GM12878 (cell line): Measurements from ENCODE around the gene C1orf52. TPM values are rescaled to one million over a fixed set of nuclear protein-coding genes. Genes with fewer than 3 reads are reported as not detected.
A peak's percentile ranks its signal among the peaks of the same experiment; 100 is the strongest.

Experiments
- ATAC-seq: fragments of 200-7000 bp; cut with Tn5 transposase; 3 replicates; pipeline ENCODE4 v1.9.1; 2020; ENCODE audit warnings: mild to moderate bottlenecking, moderate library complexity
- BruUV-seq: library from RNA; stranded (reverse); fragments of 400-500 nt; replicated peaks from 2 replicates; lab custom pipeline; 2021; lab: Mats Ljungman, UMichigan
- CTCF ChIA-PET: fragments of 300-600 bp; sonication (Branson Sonifier 250); formaldehyde crosslinking; extraction: SDS; loops from one replicate; lab custom pipeline; 2021; ENCODE audit warnings: inconsistent platforms; lab: Yijun Ruan, JAX
- POLR2A ChIA-PET: fragments of 350-600 bp; formaldehyde crosslinking; extraction: SDS; loops from one replicate; lab custom pipeline; 2021; ENCODE audit warnings: inconsistent platforms; lab: Charles Lee
- RAD21 ChIA-PET: fragments of 300-600 bp; sonication (Branson Sonifier 250); formaldehyde crosslinking; loops from one replicate; lab custom pipeline; 2023; ENCODE audit warnings: antibody characterized with exemption; ENCODE audit not compliant: unreplicated experiment; lab: Charles Lee
- SMC1A ChIA-PET: fragments of 300-600 bp; sonication (Branson Sonifier 250); formaldehyde crosslinking; loops from one replicate; lab custom pipeline; 2023; ENCODE audit not compliant: unreplicated experiment, uncharacterized antibody; lab: Charles Lee
- DNase-seq: peaks from one replicate; pipeline ENCODE4 v3.0.0-alpha.2; 2011; ENCODE audit warnings: low read depth, low spot score
- FAIRE-seq: peaks from 3 replicates; lab custom pipeline; 2011; peaks lifted over from hg19 to GRCh38; lab: Jason Lieb, UNC
- H2AFZ ChIP-seq: 2 replicates; pipeline ENCODE4 v1.6.0; 2011; ENCODE audit warnings: low read depth, low read length, control low read depth; ENCODE audit not compliant: control insufficient read depth
- H3K27ac ChIP-seq: 2 replicates; pipeline ENCODE4 v1.5.1; 2011; ENCODE audit warnings: control low read depth; ENCODE audit not compliant: control insufficient read depth, insufficient read depth
- H3K27me3 ChIP-seq, 2 experiments: replicated peaks in 1 of 2; 2 replicates each; pipeline versions ENCODE4 v1.6.0 to v1.6.1; 2011; ENCODE audit warnings: low read length in 1 of 2; ENCODE audit not compliant: control insufficient read depth in 2 of 2, insufficient read depth in 2 of 2
- H3K36me3 ChIP-seq, 2 experiments: 2 replicates each; pipeline ENCODE4 v1.5.1; 2011; ENCODE audit warnings: low read length in 1 of 2; ENCODE audit not compliant: control insufficient read depth in 2 of 2, insufficient read depth in 2 of 2
- H3K4me1 ChIP-seq: 2 replicates; pipeline ENCODE4 v1.6.1; 2011; ENCODE audit warnings: mild to moderate bottlenecking, low read length, moderate library complexity, mixed read lengths; ENCODE audit not compliant: control insufficient read depth, insufficient read depth
- H3K4me2 ChIP-seq: 2 replicates; pipeline ENCODE4 v1.6.0; 2011; ENCODE audit warnings: control low read depth; ENCODE audit not compliant: control insufficient read depth, insufficient read depth
- H3K4me3 ChIP-seq: fragments of 200-600 bp; sonication (generic); 2 replicates; pipeline ENCODE4 v1.5.1; 2016
- H3K79me2 ChIP-seq: 2 replicates; pipeline ENCODE4 v1.6.0; 2011; ENCODE audit warnings: low read length; ENCODE audit not compliant: control insufficient read depth, insufficient read depth
- H3K9ac ChIP-seq: 2 replicates; pipeline ENCODE4 v1.8.0; 2011; ENCODE audit warnings: low read length, control low read depth, mixed read lengths; ENCODE audit not compliant: control insufficient read depth, insufficient read depth
- H3K9me3 ChIP-seq: replicated peaks from 3 replicates; pipeline ENCODE4 v1.5.1; 2011; ENCODE audit warnings: mild to moderate bottlenecking, low read length; ENCODE audit not compliant: control insufficient read depth, insufficient read depth
- H4K20me1 ChIP-seq: 2 replicates; pipeline ENCODE4 v1.6.0; 2011; ENCODE audit not compliant: control insufficient read depth, insufficient read depth
- BACH1 ChIP-seq: fragments of 450-650 bp; IDR thresholded peaks from 2 replicates; pipeline ENCODE4 v1.6.1; 2017; ENCODE audit warnings: mild to moderate bottlenecking, borderline replicate concordance
- HDAC2 ChIP-seq: fragments of 200-600 bp; sonication (generic); IDR thresholded peaks from 2 replicates; pipeline ENCODE4 v1.6.1; 2017
- IKZF2 ChIP-seq, 2 experiments: fragments of 450-650 bp; IDR thresholded peaks; 2 replicates each; pipeline ENCODE4 v1.6.1; 2017; ENCODE audit warnings: mild to moderate bottlenecking in 2 of 2, moderate library complexity in 2 of 2
- JUND ChIP-seq: IDR thresholded peaks from 2 replicates; pipeline ENCODE4 v1.6.1; 2012; ENCODE audit warnings: low read depth, mild to moderate bottlenecking, low read length, improper control_type of control experiment, moderate library complexity
- RBBP5 ChIP-seq: fragments of 200-600 bp; sonication (generic); conservative IDR thresholded peaks from 2 replicates; pipeline ENCODE4 v1.6.1; 2016
- RCOR1 ChIP-seq: conservative IDR thresholded peaks from 2 replicates; pipeline ENCODE4 v1.6.1; 2012; ENCODE audit warnings: low read depth, low read length, improper control_type of control experiment
- SREBF1 ChIP-seq: IDR thresholded peaks from 2 replicates; pipeline ENCODE4 v1.6.1; 2012; ENCODE audit warnings: mild to moderate bottlenecking, low read length
- SUZ12 ChIP-seq: fragments of 200-600 bp; sonication (generic); IDR thresholded peaks from one replicate; pipeline ENCODE4 v1.6.1; 2018; ENCODE audit warnings: antibody characterized with exemption, mild to moderate bottlenecking; ENCODE audit not compliant: unreplicated experiment
- TAF1 ChIP-seq: IDR thresholded peaks from 2 replicates; pipeline ENCODE4 v1.6.1; 2011; ENCODE audit warnings: mild to moderate bottlenecking, low read depth, low read length, borderline replicate concordance
- TBL1XR1 ChIP-seq: IDR thresholded peaks from 2 replicates; pipeline ENCODE4 v1.6.1; 2012; ENCODE audit warnings: low read depth, low read length, improper control_type of control experiment
- ZBED1 ChIP-seq: IDR thresholded peaks from 2 replicates; pipeline ENCODE4 v1.6.1; 2016; ENCODE audit warnings: borderline replicate concordance
- WGBS: methylation state at CpG from one replicate; pipeline ENCODE4 v1.1.6; 2016; ENCODE audit warnings: low lambda C conversion rate; ENCODE audit not compliant: insufficient replicate concordance, insufficient coverage; ENCODE audit errors: missing lambda C conversion rate; 5-methylcytosine and 5-hydroxymethylcytosine counted together
- in situ Hi-C: fragments of 300-500 bp; cut with MboI; formaldehyde crosslinking; loops from 9 replicates; pipeline ENCODE4 v1.14.3; 2018; ENCODE audit warnings: mixed read lengths
- intact Hi-C: fragments of 100-400 bp; cut with micrococcal nuclease; formaldehyde crosslinking; loops from one replicate; pipeline ENCODE4 v1.14.2; 2022; ENCODE audit not compliant: unreplicated experiment
- polyA plus RNA-seq, 11 experiments: library from polyadenylated mRNA; depleted of rRNA in 4 of 11; unstranded in 6 of 11; stranded (reverse) in 5 of 11; fragments of >200 nt; fragmentation: Nextera tagmentation in 4 of 11; fragmentation: Illumina TruSeq in 1 of 11; extraction: Ambion mirVana in 4 of 11; extraction: Trizol in 1 of 11; gene quantifications; 1 replicate in 1 of 11; 2 replicates in 10 of 11; pipeline versions ENCODE4 v1.2.1 to v1.2.3, GENCODE V29; 2011 to 2016; ENCODE audit warnings: inconsistent platforms in 2 of 11, missing spikeins in 2 of 11, low read depth in 1 of 11
- total RNA-seq, 4 experiments: library from RNA; depleted of rRNA in 3 of 4; stranded (reverse); fragments of >200 nt in 3 of 4; fragmentation: Illumina TruSeq in 1 of 4; extraction: Trizol in 1 of 4; gene quantifications; 2 replicates each; pipeline versions ENCODE4 v1.2.1 to v1.2.3, GENCODE V29; 2013 to 2021
- TF ChIP-seq, protein P1 (sequence below): fragments of 450-650 bp; IDR thresholded peaks from 2 replicates; pipeline ENCODE4 v1.6.1; 2017; ENCODE audit warnings: mild to moderate bottlenecking
- TF ChIP-seq, protein P2 (sequence below): IDR thresholded peaks from 2 replicates; pipeline ENCODE4 v1.6.1; 2012; ENCODE audit warnings: low read depth, low read length, improper control_type of control experiment

The C1orf52 gene
- total and polyA plus RNA-seq, 10 of the 15 experiments (the other 5 are each of a cell fraction or from before 2014, with no cell fraction given): 9.4 to 39.5 (median 17.6) TPM

DNA sequence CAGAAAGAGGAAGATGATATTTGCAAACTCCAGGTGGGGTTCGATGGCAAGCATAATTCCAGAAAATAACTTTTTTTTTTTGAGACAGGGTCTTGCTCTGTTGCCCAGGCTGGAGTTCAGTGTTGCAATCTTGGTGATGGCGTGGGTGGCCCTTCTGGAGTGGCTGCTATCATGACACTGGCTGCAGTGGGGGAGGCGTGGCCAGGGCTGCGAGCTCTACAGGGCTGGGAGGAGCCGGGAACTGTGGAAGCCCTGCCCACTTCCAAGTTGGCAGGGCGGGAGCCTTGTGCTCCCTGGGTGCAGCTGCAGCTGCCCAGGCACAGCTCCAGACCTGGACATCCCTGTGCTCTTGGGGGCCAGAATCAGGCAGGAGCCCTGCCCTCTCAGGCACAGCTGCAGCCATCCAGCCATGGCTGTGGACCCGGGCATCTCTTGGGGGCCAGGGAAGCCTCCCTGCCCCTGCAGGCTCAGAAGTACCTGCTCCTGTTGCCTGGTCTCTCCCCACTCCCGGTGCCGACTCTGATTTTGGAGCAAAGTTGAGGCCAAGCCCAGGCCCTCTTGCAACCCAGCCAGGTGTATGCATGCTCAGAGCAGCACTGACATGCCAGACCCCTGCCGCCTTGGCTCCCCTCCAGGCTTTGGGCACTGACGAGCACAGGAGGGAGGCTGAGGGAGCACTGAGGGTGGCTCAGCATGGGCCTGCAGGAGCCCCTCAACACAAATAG lies 24.2 kb upstream of the C1orf52 start (continued):
- TF ChIP-seq IKZF2 (IDR thresholded peaks at IDR 0.05): no peak
- TF ChIP-seq, all 136 proteins: peak for 0

DNA sequence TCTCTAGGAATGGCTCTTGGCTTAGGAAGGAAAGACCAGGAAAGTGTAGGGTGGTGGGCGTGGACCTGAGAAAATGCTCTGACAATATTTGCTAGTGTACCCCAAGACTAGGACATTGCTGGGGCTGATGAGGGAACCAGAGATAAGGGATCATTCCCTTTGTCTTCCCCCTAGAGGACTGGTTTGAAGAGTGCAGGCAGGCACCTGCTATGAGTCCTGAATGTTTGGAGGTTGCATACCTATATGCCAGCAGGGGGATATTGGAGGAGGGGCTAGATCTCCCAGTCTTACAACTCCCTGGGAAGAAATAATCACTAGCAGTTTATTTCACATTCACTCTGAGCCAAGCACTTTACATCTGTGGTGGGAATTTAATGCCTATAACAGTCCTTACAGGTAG lies 23.0 kb upstream of the C1orf52 start:
- no peaks in the 10 kb centered on the region for H3K79me2 ChIP-seq
- H3K27me3 ChIP-seq: no peaks in the 10 kb centered on the region
- no peaks in the 10 kb centered on the region for H3K36me3 ChIP-seq
- DNase-seq: no peak
- H3K4me1 ChIP-seq: peaks cover 4% of the 10 kb centered on the region
- ChIA-PET RAD21 (no interaction called here), SMC1A (no interaction called here), POLR2A (no interaction called here), CTCF (no interaction called here)
- no peak overlapping the region for H2AFZ ChIP-seq
- intact Hi-C loops: no loop called here
- no peak for FAIRE-seq
- no peak overlapping the region for H3K9ac ChIP-seq
- WGBS: 0% methylated on average over 1 of the region's 1 CpG
- no peak for TF ChIP-seq SREBF1
- ATAC-seq: peak; percentile 40; the same call in 2 of the 3 replicates
- in situ Hi-C loops: no loop called here
- no peak overlapping the region for H3K4me2 ChIP-seq
- no peaks in the 10 kb centered on the region for H4K20me1 ChIP-seq
- no peak overlapping the region for H3K27ac ChIP-seq
- BruUV-seq: no TSS peak
- no peaks in the 10 kb centered on the region for H3K9me3 ChIP-seq
- H3K4me3 ChIP-seq: no peak overlapping the region

DNA sequence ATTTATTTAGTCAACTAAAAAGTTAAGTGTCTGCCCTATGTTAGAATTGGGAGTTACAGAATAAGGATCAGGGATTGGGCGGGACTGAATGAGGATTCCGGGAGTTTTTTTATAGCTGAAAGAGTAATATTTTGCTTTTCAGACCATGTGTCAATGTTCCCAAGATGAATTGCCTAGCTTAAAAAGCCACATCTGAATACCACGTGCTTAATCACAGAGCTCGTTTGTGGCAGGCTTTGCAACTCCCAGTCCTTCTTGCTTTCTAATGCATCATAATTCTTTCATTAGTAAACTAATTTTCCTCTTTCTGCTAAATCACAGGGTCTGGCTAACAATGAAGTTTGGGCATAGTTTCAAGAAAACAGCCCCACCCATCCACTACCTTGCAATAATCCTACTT lies 21.2 kb upstream of the C1orf52 start:
- POLR2A ChIA-PET: no interaction called here
- Histone ChIP-seq H3K36me3 (no peaks in the 10 kb centered on the region), H3K9ac (no peak overlapping the region), H3K4me1 (peaks cover 4% of the 10 kb centered on the region), H3K4me3 (no peak overlapping the region), H4K20me1 (no peaks in the 10 kb centered on the region), H3K9me3 (no peaks in the 10 kb centered on the region), H2AFZ (no peak overlapping the region), H3K27ac (no peak overlapping the region), H3K4me2 (no peak overlapping the region), H3K79me2 (peaks cover 10% of the 10 kb centered on the region), H3K27me3 (no peaks in the 10 kb centered on the region)
- CTCF ChIA-PET: interaction anchor here (0.5 to 1.4 kb wide), 3 partner anchors 21 to 30 kb away, joined by 3 to 4 read pairs (median 4); partner anchors contain the start of gene C1orf52
- in situ Hi-C loops (no loop called here), intact Hi-C loops (no loop called here)
- no peak for ATAC-seq
- whole genome bisulfite sequencing: 86% methylated on average over 4 of the region's 4 CpGs
- no TSS peak for BruUV-seq
- RAD21 ChIA-PET: no interaction called here
- no peak for DNase-seq
- TF ChIP-seq SUZ12 (no peak), BACH1 (no peak), HDAC2 (no peak), RCOR1 (no peak), RBBP5 (no peak), TBL1XR1 (no peak), JUND (no peak), SREBF1 (no peak), ZBED1 (no peak), TAF1 (no peak)
- TF ChIP-seq, protein P1, sequence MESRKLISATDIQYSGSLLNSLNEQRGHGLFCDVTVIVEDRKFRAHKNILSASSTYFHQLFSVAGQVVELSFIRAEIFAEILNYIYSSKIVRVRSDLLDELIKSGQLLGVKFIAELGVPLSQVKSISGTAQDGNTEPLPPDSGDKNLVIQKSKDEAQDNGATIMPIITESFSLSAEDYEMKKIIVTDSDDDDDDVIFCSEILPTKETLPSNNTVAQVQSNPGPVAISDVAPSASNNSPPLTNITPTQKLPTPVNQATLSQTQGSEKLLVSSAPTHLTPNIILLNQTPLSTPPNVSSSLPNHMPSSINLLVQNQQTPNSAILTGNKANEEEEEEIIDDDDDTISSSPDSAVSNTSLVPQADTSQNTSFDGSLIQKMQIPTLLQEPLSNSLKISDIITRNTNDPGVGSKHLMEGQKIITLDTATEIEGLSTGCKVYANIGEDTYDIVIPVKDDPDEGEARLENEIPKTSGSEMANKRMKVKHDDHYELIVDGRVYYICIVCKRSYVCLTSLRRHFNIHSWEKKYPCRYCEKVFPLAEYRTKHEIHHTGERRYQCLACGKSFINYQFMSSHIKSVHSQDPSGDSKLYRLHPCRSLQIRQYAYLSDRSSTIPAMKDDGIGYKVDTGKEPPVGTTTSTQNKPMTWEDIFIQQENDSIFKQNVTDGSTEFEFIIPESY: no peak
- TF ChIP-seq, protein P2, sequence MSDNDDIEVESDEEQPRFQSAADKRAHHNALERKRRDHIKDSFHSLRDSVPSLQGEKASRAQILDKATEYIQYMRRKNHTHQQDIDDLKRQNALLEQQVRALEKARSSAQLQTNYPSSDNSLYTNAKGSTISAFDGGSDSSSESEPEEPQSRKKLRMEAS: no peak
- FAIRE-seq: no peak
- SMC1A ChIA-PET: interaction anchor here (1.1 to 11.2 kb wide), 2 partner anchors 16 to 21 kb away, joined by 3 to 110 read pairs; partner anchors contain the start of gene C1orf52
